ENCODE measurements around the gene ABLIM2.

GRCh38 chr4:8122746-8123145 is 35.9 kb downstream of the ABLIM2 start:
- TF ChIP-seq CTCF (IDR thresholded peaks at IDR 0.05), result no peak
- no peak for TF ChIP-seq POLR2A (IDR thresholded peaks at IDR 0.05; ENCODE audit: low read depth)
